Epithelial cell of esophagus (primary cell): ENCODE measurements around the gene SORL1.

Source experiments
- DNase-seq: peaks from one replicate; pipeline ENCODE4 v3.0.0; 2010; ENCODE audit warnings: low read depth
- H3K4me3 ChIP-seq: 2 replicates; pipeline ENCODE4 v1.5.1; 2011; ENCODE audit warnings: mild to moderate bottlenecking, low read length, control low read depth
- TF ChIP-seq, protein P1 (sequence below): IDR thresholded peaks from 2 replicates; pipeline ENCODE4 v1.5.1; 2011; ENCODE audit warnings: low read depth, mild to moderate bottlenecking, low read length, control low read depth, inconsistent platforms; ENCODE audit not compliant: insufficient read depth; ENCODE audit errors: missing control alignments

The SORL1 gene

GRCh38 chr11:121446752-121447156 is 5.4 kb upstream of the SORL1 start:
- TF ChIP-seq, protein P1, sequence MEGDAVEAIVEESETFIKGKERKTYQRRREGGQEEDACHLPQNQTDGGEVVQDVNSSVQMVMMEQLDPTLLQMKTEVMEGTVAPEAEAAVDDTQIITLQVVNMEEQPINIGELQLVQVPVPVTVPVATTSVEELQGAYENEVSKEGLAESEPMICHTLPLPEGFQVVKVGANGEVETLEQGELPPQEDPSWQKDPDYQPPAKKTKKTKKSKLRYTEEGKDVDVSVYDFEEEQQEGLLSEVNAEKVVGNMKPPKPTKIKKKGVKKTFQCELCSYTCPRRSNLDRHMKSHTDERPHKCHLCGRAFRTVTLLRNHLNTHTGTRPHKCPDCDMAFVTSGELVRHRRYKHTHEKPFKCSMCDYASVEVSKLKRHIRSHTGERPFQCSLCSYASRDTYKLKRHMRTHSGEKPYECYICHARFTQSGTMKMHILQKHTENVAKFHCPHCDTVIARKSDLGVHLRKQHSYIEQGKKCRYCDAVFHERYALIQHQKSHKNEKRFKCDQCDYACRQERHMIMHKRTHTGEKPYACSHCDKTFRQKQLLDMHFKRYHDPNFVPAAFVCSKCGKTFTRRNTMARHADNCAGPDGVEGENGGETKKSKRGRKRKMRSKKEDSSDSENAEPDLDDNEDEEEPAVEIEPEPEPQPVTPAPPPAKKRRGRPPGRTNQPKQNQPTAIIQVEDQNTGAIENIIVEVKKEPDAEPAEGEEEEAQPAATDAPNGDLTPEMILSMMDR, result no peak
- no peak overlapping the region for H3K4me3 ChIP-seq
- DNase-seq, result no peak

GRCh38 chr11:121448011-121448410 is 4.1 kb upstream of the SORL1 start:
- TF ChIP-seq, protein P1, result no peak
- no peak for DNase-seq
- no peak overlapping the region for H3K4me3 ChIP-seq

- no peak overlapping the region for H3K4me3 ChIP-seq
- TF ChIP-seq, protein P1, result no peak
- DNase-seq, result no peak
Observed at GRCh38 chr11:121448431-121448941, 3.6 kb upstream of the SORL1 start.

DNA sequence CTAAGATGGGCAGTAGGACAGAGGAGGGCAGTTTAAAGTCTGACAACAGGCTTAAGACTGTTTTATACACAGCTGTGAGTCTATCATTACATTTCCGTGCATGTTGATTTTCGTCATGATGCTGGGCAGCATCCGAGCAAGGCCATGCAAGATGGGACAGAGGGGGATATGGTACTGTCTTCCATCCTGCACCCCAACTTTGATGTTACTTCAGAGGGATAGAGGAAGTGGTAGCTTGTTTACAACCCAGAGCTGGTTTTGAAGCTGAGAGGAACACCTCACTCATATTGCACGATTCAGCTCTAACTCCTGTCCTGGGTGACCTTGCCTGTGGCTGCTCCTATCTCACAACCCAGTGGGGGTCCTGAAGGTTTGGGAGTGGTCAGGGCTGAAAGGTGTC is 3.0 kb upstream of the SORL1 start:
- TF ChIP-seq, protein P1, result no peak
- DNase-seq, result no peak
- H3K4me3 ChIP-seq, result no peak overlapping the region

DNA sequence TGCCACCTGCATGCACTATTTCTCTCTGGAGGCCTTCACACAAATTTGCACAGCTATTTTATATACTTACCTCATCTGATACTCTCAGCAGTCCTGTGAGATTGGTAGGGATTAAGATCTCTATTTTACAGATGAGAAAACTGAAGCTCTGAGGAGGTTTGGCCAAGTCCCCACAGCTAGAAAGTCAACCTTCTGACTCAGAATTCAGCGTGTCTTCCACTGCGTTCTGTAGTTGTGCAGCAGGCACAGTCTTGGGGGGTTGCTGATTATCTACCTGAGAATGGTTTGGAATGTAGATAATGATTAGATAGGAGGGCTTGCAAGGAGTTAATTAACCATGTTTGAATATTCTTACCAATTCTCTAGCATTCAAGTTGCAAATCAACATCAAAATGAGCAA is 2.5 kb upstream of the SORL1 start:
- DNase-seq, result no peak
- TF ChIP-seq, protein P1, result no peak

DNA sequence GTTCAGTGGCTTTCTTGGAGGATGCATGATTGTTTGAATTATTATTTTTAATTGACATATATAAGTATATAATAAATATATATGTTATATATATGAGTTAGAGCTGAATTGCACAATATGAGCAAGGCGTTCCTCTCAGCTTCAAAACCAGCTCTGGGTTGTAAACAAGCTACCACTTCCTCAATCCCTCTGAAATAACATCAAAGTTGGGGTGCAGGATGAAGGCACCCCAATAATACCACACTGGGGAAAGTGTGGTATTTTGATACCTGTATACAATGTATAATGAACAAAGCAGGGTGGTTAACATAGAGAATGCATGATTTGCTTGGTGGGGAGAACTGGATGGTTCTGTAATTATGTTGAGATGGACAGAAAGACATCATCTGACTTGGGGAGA is 1.7 kb upstream of the SORL1 start:
- no peak for DNase-seq
- H3K4me3 ChIP-seq, result no peak overlapping the region
- TF ChIP-seq, protein P1, result no peak

More for the DNA sequence above, 2.5 kb upstream of the SORL1 start:
- no peak overlapping the region for H3K4me3 ChIP-seq
